Spinal cord (tissue), 4 donors: ENCODE measurements around the gene CHRM5. TPM values are rescaled to one million over a fixed set of nuclear protein-coding genes. Genes with fewer than 3 reads are reported as not detected.

ENCODE experiments used
- polyA plus RNA-seq, 2 donors: library from polyadenylated mRNA; unstranded; fragments of 120-200 nt; gene quantifications; one replicate each; pipeline ENCODE4 v1.2.1, GENCODE V29; 2013; ENCODE audit not compliant: insufficient read length in 2 of 2
- total RNA-seq, 2 donors: library from RNA; depleted of rRNA in 1 of 2; stranded (reverse); fragments of 120-200 nt in 1 of 2; fragments of >200 nt in 1 of 2; gene quantifications; one replicate each; pipeline versions ENCODE4 v1.2.3 to v1.2.4, GENCODE V29; 2013 to 2014

Gene CHRM5
- total and polyA plus RNA-seq, 4 donors, result 1.2 to 3.9 (median 1.8) TPM

Other genes with a start within 250 kb of the CHRM5 start
- gene AVEN, start 70.7 kb downstream of the CHRM5 start, total RNA-seq, result 10 to 100 TPM in 1 of 2 donors, 1 to 10 TPM in 1; 8.1 to 21.8 TPM
- gene AVEN, start 70.7 kb downstream of the CHRM5 start, polyA plus RNA-seq, result 10 to 100 TPM; 16.6 to 17.5 TPM
- gene EMC7, start 133.4 kb downstream of the CHRM5 start, total RNA-seq, result 10 to 100 TPM; 40.5 to 47.1 TPM
- 100 to 1,000 TPM in 1 of 2 donors, 10 to 100 TPM in 1; 97.4 to 101 TPM for gene EMC7, start 133.4 kb downstream of the CHRM5 start, polyA plus RNA-seq
- 1 to 10 TPM; 2.9 to 4.0 TPM for gene PGBD4, start 133.6 kb downstream of the CHRM5 start, total RNA-seq
- gene PGBD4, start 133.6 kb downstream of the CHRM5 start, polyA plus RNA-seq, result 1 to 10 TPM; 2.3 to 2.4 TPM
- 10 to 100 TPM; 88.3 TPM for gene KATNBL1, start 241.6 kb downstream of the CHRM5 start, total RNA-seq
- gene KATNBL1, start 241.6 kb downstream of the CHRM5 start, polyA plus RNA-seq, result 10 to 100 TPM; 67.5 to 86.8 TPM